ENCODE data around the gene KCNQ5.
"Not testable (repeated sequence)": the region's sequence is repeated elsewhere in the genome, so short reads cannot be mapped to it uniquely, and the experiment has no call there.

The KCNQ5 gene

DNA sequence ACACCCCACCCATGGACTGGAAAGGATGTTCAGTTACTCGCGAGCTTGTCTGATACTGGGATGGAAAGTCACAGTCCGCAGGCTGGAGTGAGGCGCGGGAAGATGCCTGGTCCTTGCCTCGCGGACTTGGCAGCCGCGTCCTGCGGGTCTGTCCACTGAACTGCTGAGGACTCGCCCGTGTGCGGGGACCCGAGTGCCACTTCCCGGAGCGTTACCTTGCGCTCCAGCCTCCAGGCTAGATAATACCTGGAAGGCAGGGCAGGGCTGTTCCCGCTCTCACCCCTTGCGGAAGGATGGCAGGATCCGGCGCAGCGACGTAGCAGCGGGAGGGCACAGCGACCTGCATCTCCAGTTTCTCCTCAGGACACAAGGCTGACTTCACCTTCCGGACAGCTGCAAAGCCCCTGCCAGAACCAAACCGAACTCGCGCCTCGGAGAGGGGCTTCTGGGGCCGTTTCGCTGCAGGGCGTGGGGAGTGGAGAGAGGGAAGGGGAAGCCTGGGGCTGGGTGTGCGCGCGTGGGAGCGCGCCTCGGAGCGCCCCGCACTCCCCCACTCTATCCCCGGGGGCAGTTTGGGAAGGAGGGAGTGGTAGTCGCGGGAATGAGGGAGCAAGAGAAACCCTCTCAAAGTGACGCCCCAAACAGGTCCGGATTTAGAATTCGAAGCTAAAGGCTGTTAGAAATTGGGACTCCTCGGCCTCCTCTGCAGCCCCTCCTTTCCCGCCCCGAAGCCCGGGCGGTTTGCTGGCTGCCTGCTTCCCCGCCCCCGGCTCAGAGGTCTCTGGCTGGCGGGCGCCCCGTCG is at the start of gene KCNQ5:
KCNQ5 (plus strand) TSS at position 774 of the 803 bp plus-strand sequence.
- FAIRE-seq, result no peak

DNA sequence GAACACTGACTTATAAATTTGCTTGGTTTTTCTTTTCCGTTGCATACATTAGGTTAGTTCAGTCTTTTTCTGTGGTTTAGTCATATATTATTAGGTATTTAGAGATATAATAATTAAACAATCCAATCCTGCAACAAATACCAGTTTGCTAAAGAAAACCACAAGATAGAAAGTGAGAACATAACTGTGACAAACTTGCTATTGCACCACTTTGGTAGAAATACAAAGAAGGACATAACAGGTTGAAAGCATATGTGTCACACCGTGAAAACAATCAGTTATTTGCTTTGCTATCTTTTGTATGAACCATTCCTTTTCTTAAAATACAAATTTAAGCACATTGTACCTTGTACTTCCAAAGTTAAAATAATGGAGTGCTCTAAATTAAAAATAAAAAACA is 42.0 kb upstream of the KCNQ5 start:
- no peak for FAIRE-seq

DNA sequence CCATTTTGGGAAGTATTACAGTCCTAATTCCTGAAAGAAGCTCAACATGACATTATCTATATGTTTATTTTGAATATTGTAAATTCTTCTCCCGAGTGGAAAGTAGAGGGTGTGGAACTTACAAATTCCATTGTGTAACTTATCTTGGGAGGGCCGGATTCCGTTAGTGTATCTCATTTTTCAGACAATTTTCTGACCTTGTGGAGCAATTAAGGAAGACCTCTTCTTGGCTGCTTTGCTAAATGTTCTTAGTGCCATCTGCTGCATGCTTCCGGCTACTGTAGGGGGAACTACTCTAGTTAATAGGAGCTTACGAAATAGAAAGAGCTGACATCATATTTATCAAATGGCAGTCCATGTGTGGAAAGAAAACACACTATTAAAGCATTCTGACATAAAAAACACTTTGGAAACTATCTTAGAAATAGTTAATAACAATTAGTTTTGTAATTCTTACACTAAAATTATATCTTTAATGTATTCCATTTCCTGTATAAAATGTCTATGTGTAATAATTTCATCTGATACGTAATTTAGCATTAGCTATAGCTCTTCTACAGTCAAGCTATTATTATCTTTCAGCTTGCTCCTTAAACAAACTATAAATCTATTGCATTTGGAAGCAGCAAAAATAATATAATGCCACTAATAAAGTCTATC is 41.5 kb upstream of the KCNQ5 start:
- FAIRE-seq, result no peak

GRCh38 chr6:72580950-72581349 is 40.9 kb upstream of the KCNQ5 start:
- FAIRE-seq, result not testable (repeated sequence)

- no peak for FAIRE-seq
Measured at GRCh38 chr6:72588155-72588554, 33.7 kb upstream of the KCNQ5 start.

- no peak for FAIRE-seq
Measured at GRCh38 chr6:72589096-72589495, 32.8 kb upstream of the KCNQ5 start.

- FAIRE-seq, result no peak
Measured at GRCh38 chr6:72595812-72596211, 26.1 kb upstream of the KCNQ5 start.

DNA sequence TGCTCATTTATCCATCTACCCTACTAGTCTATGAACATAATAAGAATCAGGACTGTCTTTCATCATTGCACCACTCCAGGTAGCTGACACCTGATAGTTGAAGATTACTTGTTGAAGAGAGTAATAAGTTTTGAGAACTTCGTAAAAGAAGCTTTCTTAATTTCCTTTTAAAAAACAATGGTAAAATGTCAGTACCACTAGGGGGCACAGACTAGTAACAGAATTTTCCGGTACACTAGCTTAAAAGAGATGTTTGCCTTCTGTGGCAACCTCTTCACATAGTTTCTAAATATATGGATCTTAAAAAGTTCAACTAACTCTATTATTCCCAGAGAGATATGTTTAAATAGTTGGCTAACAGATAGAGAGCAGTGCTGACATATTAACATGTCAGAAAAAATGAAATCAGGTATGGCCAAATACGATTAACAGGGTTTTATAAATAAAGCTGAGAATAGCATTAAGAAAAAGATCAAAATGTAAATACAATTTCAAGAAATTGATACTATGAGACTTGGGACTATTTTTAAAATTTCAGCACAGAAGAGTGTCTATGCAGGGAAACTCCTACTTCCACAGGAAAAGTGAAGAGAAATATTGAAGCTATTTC is 5.4 kb upstream of the KCNQ5 start:
- peak; percentile 50 for FAIRE-seq

DNA sequence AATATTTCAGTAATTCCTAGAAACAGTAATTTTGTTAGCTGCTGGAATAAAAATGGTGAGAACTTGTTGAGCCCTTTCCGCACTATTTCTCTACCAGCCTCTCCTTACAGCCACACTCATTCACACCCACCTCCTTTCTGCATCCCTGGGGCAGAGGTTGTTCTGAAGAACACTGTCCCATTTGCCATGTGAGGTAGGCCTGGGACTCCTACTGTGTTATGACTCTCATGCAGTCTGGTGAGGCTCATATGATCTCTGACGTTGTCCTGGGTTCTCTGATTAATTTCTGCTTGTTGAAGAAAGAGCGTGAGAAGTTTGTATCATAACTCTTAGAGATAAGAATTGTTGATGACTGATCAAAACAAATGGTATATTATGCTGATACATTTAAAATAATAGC is 4.1 kb upstream of the KCNQ5 start:
- no peak for FAIRE-seq

DNA sequence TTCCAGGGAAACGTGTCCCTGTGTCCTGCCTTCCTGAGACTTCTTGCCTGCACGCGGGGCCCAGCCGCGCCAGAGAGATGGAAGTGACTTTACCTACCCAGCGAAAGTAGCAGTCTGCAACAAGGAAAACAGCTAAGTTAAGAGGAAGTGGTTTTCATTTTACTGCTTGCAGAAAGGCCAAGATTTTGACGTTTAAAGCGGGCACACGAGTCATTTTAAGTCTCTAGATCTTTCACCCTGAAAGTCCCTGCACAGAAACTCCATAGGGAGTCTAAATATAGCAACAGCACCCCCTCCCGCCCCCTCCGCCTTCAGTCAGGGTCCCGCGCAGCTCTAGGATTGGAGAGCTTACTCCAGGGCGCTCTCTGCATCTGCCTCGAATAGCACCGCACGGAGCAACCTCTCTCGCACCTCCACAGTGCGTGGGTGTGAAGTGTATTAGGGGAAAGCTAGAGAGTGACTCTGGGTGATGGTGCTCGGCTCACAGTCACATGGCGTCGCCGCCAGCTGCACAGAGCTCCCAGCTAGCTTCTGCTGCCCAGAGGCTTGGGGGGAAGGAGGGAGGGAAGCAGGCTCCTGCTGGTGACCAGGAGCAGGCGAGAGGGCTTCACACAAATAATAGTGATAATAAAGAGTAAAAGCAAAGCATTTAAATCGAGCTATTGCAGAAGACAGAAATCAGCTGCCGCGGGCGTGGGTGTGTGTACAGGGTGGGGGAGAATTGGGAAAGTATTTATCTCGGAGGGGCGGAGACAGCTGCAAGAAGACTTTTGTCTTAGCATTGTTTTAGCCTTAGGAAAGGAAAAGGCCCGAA is 1.8 kb upstream of the KCNQ5 start:
- FAIRE-seq, result no peak

- no peak for FAIRE-seq
Measured at GRCh38 chr6:72620871-72621290, 983 bp upstream of the KCNQ5 start.

GRCh38 chr6:72622094-72622940 is 453 bp downstream of the KCNQ5 start:
- no peak for FAIRE-seq

DNA sequence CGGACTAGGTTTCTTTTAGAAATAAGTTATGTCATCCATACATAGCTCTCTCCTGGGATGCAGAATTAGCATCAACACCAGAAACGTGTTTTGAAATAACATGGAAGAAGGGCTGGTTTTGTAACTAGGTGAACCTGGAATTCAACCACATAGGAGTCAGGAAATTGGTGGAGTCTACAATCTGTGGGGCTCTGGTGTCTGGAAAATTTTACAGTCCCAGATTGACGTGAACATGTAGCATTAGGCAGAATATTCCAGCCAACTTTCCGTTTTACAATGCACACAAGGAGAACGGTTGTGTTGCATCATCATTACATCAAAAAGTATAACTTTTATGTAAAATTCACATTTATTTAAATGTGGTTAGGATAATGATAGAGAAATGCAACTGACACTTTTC is 1.9 kb downstream of the KCNQ5 start:
- FAIRE-seq, result no peak

GRCh38 chr6:72624557-72625160 is 2.8 kb downstream of the KCNQ5 start:
- no peak for FAIRE-seq

GRCh38 chr6:72626126-72626525 is 4.3 kb downstream of the KCNQ5 start:
- no peak for FAIRE-seq

GRCh38 chr6:72627539-72627938 is 5.7 kb downstream of the KCNQ5 start:
- no peak for FAIRE-seq

- no peak for FAIRE-seq
Measured at GRCh38 chr6:72631480-72631879, 9.6 kb downstream of the KCNQ5 start.

GRCh38 chr6:72635636-72636035 is 13.8 kb downstream of the KCNQ5 start:
- FAIRE-seq, result no peak

- FAIRE-seq, result no peak
Measured at GRCh38 chr6:72636215-72636614, 14.4 kb downstream of the KCNQ5 start.

DNA sequence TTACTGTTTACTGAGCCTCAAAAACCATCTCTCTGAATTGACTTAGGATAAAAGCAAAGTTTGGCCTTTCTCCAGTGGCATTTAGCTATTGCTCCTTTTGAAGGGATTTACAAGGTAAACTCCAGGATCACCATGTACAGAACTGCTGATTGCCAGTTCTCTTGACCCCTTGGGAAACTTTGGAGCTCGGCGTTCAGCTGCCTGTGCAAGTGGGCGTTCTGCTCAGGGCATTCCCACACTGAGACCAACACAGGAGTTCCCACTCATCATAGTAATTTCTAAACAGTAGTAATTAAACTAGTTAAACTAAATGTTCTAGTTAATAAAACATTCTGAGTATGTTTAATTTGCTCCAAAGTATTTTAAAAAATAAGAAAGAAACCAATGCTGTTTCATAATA is 14.9 kb downstream of the KCNQ5 start:
- FAIRE-seq, result no peak

- FAIRE-seq, result no peak
Measured at GRCh38 chr6:72639920-72640614, 18.2 kb downstream of the KCNQ5 start.
